A549 treated with AZD9567 at 1 μM for 4 hours (cell line): Measurements from ENCODE around the gene C2CD3. TPM values are rescaled to one million over a fixed set of nuclear protein-coding genes. Genes with fewer than 3 reads are reported as not detected.

Experiments used
- total RNA-seq: library from RNA; stranded (reverse); fragments of 200-300 nt; extraction: Qiagen RNA extraction; gene quantifications from 5 replicates; pipeline ENCODE4 v1.2.3, GENCODE V29; 2022; ENCODE audit not compliant: insufficient read depth

C2CD3 gene, protein sequence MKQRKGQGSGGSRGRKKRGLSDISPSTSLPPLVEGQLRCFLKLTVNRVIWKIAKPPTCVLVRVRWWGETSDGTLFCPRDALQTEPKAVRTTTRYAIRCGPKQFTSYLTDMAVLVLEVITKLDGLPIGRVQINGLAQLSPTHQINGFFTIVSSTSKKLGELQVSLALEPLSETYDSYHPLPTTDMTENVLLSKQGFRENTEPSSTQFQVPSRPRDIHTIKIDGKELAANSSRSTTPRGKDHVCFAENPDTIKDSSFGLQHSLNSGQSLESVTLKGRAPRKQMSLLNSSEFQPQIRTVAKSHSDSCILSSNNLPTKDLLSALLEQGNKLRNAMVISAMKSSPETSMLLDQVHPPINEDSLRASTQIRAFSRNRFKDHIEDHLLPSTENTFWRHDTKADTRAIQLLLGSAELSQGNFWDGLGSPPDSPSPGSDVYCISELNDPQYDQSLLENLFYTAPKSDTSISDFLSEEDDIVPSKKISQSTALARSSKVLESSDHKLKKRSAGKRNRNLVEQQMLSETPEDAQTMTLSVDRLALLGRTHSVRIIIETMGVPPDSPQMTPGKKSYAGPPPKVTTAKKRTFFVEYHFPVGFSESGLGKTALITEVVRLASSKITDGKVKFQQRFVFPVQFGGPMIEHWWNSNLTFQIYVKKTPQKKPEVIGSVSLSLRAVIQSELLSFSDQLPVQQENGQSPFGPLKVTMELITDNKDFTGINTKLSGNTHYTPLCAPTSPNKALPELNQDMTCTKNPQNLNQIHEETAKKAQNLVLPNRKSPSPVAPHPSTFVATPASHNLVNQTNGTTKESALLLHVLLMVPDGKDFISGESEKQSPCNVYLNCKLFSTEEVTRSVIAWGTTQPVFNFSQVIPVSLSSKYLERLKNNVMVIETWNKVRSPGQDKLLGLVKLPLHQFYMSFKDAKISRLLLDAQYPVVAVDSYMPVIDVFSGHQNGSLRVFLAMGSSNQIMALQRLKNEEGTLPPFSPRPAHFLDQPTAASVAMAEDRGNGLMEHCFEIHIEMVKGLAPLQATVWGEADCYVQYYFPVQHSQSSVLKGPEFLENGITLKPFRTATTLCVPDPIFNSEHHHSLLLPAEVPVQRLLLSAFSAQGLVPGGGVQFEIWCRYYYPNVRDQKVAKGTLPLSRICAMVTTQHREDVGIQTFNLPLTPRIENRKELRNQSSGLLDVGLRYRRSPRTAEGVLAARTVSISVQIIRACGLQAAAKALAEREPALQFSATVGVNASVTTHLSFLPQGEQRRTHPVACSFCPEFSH (N-terminal part only)
- total RNA-seq, result 14.6 to 26.9 TPM (median 16.0 TPM) in 5 replicates

DNA sequence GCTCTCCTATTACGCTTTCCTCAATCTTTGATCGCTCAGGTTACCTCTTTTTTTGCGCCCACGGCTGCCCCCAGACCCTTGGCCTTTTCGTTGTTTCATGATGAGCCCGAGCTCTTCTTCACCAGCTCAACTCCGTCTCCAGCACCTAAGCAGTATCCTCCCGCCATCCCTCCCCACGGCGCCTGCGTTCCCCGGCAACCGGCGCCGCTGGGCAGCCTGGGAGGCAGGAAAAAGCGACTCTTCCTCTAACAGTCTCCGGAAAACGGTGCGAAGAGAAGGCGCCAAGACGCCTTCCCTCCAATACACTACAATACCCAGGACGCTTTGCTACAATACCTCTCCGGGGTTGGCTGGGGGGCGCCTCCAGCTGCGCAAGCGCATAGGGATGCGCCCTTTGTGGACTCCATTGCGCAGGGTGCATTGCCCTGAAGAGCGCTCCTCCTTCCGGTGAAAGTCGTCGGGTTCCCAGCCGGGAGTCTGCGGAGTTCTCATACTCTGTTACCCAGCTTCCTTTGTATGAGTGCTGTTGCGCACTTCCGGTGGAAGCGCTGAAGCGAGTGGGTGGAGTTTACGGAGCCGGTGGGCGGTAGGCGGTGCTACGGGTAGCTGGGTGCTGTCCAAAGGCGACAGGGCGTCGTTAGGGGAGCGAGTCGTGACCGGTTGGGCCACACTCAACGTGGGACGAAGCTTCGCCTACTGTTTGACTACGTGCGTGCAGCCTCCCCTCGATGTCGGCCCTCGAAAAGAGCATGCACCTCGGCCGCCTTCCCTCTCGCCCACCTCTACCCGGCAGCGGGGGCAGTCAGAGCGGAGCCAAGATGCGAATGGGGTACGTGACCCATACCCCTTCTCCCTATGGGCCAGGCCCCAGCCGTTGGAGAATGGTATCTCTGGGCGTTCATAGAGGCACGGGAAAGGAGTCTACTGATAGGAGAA is at the start of gene C2CD3, which contains the start of gene PPME1:
C2CD3 (minus strand) TSS at position 309 of the 936 bp plus-strand sequence; CDS start at position 99, 210 bp downstream.
PPME1 (plus strand) TSS at position 596 of the 936 bp plus-strand sequence; CDS start at position 729, 133 bp downstream.

DNA sequence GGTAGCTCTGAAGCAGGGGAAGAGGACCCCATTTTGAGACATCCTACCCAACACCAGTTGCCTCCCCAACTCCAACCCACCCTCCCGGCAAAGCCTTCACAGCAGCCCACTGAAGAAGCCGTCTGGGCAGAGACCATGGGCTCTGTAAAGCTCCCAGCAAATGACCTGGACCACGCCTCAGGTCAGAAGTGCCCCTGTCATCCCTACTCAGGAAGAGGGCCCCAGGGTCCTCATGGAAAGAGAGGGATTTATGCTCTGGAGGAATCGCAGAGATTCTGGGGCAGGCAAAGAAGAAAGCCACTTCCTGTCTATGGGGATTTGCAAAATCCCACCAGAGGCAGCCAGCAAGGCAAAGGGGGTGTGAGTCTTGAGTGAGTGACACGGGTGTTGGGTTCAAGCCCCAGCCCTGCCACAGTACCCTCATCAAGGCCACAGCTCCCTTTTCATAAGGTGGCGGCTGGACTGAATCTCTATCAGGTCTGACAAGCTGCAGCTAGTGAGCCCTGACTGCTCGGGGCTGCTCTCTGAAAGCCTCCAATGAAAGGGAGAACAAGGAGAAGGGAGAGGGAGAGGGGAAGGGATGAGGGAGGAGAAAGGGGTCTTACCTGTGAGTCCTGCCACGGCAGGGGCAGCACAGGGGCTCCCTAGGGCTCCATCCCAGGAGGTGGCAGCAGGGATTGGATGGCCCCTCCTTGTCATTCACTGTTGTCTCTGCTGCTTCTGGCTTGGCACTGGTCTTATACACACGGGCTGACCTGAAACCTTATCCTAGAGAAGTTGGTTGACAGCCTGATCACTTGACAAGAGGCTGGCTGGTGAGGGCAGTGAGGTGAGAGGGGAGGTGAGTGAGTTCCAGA is 162.2 kb downstream of the C2CD3 start, which contains the start of gene UCP3:
UCP3 (minus strand) TSS at position 713 of the 857 bp plus-strand sequence. CDS start 2,043 bp downstream, outside the sequence.

DNA sequence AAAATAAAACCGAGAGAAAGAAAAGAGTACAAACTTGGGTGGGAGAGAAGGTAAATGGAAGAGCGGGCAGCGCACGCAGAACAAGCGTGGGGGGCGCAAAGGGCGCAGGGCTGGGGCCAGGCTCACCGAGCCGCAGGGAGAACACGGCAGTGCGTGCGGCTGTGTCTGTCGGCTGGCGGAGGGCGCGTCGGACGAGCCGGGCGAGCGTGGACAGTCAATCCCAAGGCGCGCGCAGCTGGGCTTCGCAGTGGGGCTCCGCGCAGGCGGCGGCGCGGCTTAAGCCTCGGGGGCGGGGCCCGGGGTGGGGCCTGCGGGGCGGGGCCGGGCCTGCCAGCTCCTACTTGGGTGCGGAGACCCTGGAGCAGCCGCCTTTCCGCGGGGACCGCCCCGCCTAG is 188.2 kb downstream of the C2CD3 start, which contains the start of gene UCP2:
UCP2 (minus strand) TSS at position 249 of the 395 bp plus-strand sequence. CDS start 4,465 bp downstream, outside the sequence.

Other genes with a start within 250 kb of the C2CD3 start
- 0.41 to 0.60 TPM (median 0.46 TPM) in 4 of 5 replicates, not detected in the other for gene DNAJB13, start 220.0 kb downstream of the C2CD3 start, total RNA-seq
- 79.0 to 90.5 TPM (median 85.6 TPM) in 5 replicates for gene UCP2, start 188.2 kb downstream of the C2CD3 start, total RNA-seq
- gene UCP3, start 161.9 kb downstream of the C2CD3 start, total RNA-seq, result 0.75 to 2.1 TPM (median 1.3 TPM) in 5 replicates
- gene PPME1, start 287 bp upstream of the C2CD3 start, total RNA-seq, result 54.5 to 61.7 TPM (median 56.7 TPM) in 5 replicates
- 35.7 to 54.4 TPM (median 46.1 TPM) in 5 replicates for gene P4HA3, start 140.6 kb upstream of the C2CD3 start, total RNA-seq
- 9.6 to 19.6 TPM (median 16.3 TPM) in 5 replicates for gene PGM2L1, start 227.4 kb upstream of the C2CD3 start, total RNA-seq